NCI-H526 treated with DMSO at 0.1 percent for 48 hours (cell line): ENCODE data around the gene UGT1A10.
"Not testable (repeated sequence)": the region's sequence is repeated elsewhere in the genome, so short reads cannot be mapped to it uniquely, and the experiment has no call there.

Experiments used
- DNase-seq: peaks from one replicate; lab custom pipeline; 2025; lab: John Stamatoyannopoulos, UW

The UGT1A10 gene

DNA sequence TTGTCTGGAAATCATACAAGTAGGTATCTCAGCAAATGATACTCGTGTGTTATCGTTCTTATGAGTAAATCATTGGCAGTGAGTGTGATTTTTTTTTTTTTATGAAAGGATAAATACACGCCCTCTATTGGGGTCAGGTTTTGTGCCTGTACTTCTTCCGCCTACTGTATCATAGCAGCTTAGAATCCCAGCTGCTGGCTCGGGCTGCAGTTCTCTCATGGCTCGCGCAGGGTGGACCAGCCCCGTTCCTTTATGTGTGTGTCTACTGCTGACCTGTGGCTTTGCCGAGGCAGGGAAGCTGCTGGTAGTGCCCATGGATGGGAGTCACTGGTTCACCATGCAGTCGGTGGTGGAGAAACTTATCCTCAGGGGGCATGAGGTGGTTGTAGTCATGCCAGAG is at the start of gene UGT1A10:
Gene UGT1A10 (plus strand): TSS at position 143 of the 400 bp plus-strand sequence. CDS start 75 bp downstream, at position 218.
- not testable (repeated sequence) for DNase-seq

DNA sequence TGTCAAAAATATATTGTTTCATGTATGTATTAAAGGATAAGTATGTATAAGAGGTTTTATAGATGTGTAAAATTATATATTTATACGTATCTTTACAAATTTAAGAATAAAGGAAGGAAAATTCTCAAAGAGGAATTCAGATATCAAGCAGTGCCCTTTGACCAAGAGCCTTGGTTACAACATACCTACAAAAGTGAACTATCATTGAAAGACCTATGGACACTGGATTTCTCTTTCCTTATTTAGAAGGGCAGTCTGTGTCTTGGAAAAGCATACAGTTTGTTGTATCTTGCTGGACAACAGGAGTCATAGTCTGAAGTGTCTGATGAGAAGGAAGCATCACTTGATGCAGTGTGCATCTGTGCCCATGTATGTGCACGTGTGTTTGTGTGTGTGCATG is 47.8 kb upstream of the UGT1A10 start:
- no peak for DNase-seq

DNA sequence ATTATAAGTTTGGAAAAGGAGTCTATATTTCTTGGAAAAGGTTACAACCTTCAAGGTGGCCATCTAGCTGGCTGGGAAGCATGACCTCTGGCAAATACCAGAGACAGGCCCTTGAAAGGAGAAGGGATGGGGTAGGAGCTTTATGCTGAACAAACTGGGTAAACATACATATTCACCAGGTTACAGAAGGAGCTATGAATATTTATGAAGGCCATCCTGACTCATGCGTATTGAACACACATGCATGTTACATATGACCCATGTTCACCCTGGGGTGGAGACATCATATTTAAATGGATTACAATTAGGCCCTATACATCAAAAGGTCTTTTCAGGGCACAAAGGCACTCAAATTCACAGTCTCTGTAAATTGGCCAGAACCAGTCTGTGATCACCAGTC is 43.5 kb upstream of the UGT1A10 start:
- not testable (repeated sequence) for DNase-seq

DNA sequence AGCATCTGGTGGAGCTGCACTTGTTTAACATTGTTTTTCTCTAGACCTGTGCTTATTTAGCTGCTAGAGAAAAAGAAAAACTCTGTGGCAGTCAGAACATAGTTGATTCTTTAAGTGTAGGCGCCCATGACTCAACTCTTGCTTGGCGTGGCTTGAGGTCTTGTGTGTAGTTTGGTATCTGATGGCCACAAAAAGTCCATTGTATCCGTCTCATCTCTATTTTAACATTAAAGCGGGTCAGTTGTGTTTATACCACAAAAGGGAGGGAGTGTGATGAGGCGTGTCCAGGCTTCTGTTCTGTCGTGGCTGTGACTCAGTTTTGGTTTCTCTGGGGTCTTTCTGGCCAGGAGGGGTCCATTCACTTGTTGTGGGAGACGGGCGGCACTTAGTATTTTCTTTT is 43.0 kb upstream of the UGT1A10 start:
- no peak for DNase-seq

DNA sequence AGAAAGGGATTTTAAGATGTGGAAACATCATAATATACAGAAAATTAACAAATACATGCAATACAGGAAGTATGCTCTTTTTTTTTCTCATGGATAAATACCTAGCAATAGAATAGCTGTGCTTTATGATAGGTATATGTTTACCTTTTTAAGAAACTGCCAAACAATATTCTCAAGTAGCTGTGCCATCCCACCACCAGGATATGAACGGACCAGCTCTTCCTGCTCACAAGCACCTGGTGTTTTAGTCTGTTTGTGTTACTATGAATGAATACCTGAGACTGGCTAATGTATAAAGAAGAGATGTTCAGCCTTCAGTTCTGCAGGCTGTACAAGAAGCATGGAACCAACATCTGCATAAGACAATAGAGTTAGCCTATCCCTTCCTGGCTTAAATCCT is 38.7 kb upstream of the UGT1A10 start:
- DNase-seq, result no peak

DNA sequence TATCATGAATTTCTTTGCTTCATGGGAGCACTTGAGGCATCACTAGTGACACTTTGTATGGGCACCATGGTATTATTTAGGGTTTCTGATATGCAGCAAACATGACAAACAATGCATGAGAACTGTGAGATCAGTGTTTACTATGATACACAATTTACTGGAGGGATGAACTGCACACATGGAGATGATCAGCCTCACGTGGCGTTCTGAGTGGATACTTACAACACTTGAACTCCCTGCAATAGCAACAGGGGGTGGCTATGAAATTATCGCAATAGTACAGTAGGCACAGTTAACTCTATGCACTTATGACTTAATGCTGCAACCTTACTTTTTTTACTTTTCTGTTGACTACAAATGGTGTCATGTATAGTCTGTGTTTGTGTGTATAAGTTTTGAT is 37.3 kb upstream of the UGT1A10 start:
- DNase-seq, result no peak

DNA sequence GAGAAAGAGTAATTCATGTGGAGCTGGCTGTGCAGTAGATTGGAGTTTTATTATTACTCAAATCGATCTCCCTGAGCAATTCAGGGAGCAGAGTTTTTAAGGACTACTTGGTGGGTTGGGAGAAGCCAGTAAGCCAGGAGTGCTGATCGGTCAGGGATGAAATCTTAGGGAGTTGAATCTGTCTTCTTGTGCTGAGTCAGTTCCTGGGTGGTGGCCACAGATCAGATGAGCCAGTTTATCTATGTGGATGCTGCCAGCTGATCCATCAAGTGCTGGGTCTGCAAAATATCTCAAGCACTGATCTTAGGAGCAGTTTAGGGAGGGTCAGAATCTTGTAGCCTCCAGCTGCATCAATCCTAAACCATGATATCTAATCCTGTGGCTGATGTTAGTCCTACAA is 35.9 kb upstream of the UGT1A10 start:
- DNase-seq, result no peak

DNA sequence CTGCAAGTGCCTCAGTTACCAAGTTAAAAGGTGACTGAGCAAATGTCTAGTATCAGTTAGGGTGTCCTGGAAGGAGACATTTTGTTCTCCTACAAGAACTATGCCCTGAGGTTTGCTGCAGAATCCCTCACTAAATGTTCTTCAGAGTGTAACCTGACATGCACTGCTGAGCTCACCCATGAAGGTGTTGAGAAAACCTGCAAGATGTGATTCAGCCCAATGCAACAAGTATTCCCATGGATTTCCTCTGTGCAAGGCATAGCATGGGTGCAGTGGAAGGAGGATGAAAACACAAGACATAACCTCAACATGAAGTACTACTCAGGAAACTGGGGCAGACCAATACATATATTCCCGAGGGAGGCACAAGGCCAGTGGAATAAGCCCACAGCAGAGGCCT is 34.2 kb upstream of the UGT1A10 start:
- DNase-seq, result no peak

DNA sequence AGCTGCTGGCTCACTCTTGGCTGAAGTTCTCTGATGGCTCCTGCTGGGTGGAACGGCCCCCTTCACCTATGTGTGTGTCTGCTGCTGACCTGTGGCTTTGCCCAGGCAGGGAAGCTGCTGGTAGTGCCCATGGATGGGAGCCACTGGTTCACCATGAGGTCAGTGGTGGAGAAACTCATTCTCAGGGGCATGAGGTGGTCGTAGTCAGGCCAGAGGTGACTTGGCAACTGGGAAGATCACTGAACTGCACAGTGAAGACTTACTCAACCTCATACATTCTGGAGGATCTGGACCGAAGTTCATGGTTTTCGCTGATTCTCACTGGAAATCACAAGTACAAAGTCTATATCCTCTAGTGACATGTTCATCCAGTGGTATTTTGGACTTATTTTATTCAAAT is 32.7 kb upstream of the UGT1A10 start:
- no peak for DNase-seq

DNA sequence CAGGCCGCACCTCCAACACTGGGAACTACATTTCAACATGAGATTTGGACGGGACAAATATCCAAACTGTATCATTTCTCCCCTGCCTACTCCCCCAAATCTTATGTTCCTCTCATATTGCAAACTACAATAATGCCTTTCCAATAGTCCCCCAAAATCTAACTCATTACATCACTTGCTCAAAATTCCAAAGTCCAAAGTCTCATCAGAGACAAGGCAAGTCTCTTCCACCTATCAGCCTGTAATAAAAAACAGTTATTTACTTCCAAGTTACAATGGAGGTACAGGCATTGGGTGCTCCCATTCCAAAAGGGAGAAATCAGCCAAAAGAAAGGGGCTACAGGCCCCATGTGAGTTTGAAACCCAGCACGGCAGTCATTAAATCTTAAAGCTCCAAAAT is 31.4 kb upstream of the UGT1A10 start:
- DNase-seq, result no peak

DNA sequence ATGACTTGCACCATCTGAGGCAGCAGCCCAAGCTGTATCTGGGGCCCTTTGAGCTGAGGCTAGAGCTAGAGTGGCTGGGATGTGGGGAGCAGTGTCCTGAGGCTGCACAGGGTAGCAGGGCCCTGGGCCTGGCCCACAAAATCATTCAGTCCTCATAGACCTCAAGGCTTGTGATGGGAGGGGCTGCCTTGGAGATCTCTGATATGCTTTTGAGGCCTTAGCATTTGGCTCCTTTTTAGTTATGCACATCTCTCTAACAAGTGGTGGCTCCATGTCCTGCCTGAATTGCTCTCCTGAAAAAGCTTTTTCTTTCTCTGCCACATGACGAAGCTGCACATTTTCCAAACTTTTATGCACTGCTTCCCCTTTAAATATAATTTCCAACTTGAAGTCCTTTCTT is 30.6 kb upstream of the UGT1A10 start:
- DNase-seq, result no peak

DNA sequence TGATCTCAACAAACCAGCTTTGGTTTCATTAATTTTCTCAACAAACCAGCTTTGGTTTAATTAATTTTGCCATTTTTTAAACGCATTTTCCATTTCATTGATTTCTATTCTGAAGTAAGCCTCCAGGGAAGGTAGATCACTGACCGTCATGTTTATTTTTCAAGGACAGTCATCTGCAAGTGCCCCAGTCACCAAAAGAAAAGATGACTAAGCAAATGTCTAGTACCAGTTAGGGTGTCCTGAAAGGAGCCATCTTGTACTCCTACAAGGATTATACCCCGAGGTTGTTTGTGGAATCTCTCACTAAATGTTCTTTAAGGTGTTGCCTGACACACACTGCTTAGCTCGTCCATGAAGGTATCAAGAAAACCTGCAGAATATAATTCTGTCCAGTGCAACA is 25.0 kb upstream of the UGT1A10 start:
- DNase-seq, result no peak

DNA sequence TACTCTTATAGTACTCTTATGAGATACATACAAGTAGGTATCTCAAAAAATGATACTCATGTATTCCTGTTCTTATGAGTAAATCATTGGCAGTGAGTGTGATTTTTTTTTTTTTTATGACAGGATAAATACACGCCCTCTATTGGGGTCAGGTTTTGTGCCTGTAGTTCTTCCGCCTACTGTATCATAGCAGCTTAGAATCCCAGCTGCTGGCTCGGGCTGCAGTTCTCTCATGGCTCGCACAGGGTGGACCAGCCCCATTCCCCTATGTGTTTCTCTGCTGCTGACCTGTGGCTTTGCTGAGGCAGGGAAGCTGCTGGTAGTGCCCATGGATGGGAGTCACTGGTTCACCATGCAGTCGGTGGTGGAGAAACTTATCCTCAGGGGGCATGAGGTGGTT is 18.8 kb upstream of the UGT1A10 start, which contains the start of gene UGT1A8:
Gene UGT1A8 (plus strand): TSS at position 158 of the 400 bp plus-strand sequence. CDS start 75 bp downstream, at position 233.
- not testable (repeated sequence) for DNase-seq

DNA sequence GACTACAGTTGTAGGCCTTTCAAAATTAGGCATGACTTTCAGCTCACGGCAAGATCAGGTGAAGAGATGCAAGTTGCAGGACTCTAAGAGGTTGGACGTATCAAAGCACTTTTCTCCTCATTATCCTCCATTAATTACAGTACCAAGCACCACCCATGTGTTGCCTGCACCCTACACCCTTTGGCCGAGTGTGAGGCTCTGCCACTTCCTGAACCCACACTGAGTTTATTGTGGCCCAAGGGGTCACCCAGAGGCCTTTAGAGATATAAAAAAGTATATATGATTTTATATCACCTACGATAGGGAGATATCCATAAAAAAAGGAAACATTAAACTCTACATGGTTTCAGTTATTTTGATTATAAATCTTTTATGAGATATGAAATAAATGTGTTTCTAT is 16.0 kb upstream of the UGT1A10 start:
- DNase-seq, result no peak

DNA sequence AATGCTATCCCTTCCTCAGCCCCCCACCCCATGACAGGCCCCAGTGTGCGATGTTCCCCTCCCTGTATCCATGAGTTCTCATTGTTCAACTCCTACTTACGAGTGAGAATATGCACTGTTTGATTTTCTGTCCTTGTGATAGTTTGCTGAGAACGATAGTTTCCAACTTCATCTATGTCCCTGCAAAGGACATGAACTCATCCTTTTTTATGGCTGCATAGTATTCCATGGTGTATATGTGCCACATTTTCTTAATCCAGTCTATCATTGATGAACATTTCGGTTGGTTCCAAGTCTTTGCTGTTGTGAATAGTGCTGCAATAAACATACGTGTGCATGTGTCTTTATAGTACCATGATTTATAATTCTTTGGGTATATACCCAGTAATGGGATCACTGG is 14.4 kb upstream of the UGT1A10 start:
- not testable (repeated sequence) for DNase-seq

DNA sequence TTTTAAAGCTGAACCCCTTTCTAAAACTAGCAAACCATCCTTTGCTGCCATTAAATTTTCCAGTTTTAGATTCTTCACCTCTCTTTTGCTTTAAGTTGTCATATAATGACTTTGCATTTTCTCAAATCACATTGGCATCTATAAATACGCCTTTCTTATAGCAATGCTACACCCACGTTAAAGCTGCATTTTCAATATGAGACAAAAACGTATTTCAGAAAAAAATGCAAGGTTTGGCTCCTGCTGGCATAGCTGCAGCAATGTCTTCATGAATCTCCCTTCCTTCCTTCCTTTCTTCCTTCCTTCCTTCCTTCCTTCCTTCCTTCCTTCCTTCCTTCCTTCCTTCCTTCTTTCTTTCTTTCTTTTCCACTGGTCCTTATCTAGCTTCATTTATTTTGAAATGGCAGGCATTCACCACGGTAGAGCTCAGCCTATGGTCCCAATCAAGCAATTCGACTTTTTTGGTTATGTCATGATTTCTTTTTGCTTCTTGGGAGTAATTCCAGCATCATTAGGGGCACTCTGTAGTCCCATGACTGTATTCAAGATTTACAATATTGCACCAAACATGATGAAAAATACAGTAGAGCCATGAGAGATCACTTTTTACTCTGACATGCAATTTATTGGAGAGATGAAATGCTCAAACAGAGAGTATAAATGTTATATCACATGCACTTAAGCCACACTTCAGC is 8.8 kb upstream of the UGT1A10 start:
- DNase-seq, result no peak

DNA sequence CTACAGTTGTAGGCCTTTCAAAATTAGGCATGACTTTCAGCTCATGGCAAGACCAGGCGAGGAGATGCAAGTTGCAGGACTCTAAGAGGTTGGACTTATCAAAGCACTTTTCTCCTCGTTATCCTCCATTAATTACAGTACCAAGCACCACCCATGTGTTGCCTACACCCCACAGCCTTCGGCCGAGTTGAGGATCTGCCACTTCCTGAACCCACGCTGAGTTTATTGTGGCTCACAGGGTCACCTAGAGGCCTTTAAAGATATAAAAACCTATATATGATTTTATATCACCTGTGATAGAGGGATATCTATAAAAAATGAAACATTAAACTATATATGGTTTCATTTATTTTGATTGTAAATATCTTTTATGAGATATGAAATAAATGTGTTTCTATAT is 2.6 kb downstream of the UGT1A10 start:
- DNase-seq, result no peak

DNA sequence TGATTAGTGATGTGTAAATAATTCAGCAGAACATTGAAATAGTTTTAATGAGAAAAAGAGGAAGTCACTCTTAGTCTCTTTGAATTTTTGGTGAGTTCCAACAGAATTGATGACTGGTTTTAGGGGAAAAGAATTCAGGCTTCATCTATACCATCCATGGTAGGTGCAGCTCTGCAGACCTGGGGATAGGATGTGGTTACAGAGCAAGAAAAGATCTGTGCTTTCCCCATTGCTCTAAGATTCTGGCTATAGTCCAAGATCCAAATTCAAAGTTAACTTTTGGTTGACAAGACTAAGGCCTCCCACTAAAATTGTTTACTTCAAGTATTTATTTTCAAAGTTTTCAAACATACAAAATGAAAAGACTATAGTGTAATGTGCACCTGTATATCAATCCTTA is 3.6 kb downstream of the UGT1A10 start:
- DNase-seq, result no peak

DNA sequence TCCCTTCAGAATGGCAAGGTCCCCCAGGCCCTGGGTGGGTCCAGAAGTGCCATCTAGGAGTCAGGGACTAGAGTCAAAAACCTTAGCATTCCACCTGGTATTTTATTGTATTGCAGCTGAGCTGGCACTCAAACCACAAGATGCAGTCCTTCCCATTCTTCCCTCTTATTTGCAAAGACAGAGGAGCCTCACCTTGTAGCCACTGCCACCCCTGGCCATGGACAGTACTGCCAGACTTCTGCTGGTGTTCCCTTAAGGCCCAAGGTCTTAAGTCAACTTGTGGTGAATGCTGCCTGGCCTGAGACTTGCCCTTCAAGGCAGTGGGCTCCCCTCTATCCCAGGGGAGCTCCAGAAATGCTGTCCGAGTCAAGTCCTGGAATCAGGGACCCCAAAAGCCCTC is 6.9 kb downstream of the UGT1A10 start:
- no peak for DNase-seq

DNA sequence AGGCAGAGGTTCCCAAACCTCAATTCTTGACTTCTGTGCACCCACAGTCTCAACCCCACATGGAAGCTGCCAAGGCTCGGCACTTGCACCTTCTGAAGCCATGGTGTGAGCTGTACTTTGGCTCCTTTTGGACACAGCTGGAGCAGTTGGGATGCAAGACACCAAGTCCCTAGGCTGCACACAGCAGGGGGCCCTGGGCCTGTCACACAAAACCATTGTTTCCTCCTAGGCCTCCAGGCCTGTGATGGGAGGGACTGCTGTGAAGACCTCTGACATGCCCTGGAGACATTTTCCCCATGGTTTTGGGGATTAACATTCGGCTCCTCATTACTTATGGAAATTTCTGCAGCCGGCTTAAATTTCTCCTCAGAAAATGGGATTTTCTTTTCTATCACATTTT is 9.8 kb downstream of the UGT1A10 start:
- not testable (repeated sequence) for DNase-seq

DNA sequence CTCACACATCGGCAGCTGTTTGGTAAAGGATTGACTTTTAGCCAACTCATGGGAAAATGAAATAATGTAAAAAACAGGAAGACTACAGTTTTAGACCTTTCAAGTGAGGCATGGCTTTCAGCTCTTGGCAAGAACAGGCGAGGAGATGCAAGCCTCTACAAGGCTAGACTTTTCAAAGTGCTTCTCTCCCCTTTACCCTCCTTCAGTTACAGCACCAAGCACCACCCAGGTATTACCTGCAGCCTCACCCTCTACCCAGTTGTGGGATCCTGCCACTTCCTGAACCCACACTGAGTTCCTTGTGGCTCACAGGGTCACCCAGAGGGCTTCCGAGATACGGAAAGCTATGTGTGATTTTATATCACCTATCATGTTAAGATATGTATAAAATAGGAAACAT is 14.7 kb downstream of the UGT1A10 start:
- DNase-seq, result no peak

DNA sequence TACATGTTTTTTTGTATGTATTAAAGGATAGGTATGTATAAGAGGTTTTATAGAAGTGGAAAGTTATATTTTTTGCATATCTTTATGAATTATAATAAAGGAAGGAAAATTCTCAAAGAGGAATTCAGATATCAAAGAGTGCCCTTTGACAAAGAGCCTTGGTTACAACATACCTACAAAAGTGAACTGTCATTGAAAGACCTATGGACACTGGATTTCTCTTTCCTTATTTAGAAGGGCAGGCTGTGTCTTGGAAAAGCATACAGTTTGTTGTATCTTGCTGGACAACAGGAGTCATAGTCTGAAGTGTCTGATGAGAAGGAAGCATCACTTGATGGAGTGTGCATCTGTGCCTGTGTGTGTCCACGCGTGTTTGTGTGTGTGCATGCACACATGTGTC is 15.2 kb downstream of the UGT1A10 start:
- no peak for DNase-seq

DNA sequence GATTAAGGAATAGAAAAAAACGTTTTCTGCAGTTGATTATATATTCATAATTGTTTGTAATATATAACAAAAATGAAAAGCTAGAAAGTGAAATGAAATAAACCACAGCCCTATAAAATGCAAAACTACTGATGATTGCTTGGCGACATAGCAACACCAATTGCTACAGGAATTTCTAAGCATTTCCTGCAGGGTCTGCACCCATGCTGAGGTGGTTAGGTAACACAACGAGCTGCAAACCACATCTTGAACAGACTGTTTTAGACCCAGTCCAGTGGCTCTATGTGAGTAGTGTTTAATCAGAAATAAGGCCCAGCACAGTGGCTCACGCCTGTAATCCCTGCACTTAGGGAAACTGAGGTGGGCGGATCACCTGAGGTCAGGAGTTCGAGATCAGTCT is 18.3 kb downstream of the UGT1A10 start:
- no peak for DNase-seq

DNA sequence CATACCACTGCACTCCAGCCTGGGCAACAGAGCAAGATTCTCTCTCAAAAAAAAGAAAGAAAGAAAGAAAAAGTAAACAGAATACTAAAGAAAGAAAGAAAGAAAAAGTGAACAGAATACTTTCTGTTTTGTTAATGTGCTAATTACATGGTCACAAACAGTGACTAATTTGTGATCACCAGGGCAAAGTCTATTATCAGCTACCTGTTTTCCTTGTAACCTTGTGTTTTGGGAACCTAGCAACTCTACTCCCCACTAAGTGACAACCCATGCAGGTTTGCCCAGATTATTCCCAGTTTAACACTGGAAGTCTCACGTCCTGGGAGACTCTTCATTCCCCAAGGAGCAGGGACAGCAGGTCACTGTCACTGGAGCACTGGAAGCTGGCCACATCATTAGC is 18.8 kb downstream of the UGT1A10 start:
- DNase-seq, result no peak
